Coronary artery (tissue), 2 donors: Measurements from ENCODE around the gene MAD1L1.

ENCODE experiments used
- DNase-seq: peaks from one replicate; pipeline ENCODE4 v3.0.0-alpha.2; 2017; ENCODE audit warnings: low spot score
- H3K27ac ChIP-seq, 2 donors: fragments of 200-600 bp; sonication (generic); one replicate each; pipeline ENCODE4 v1.5.1; 2016 to 2019
- H3K4me3 ChIP-seq: fragments of 200-600 bp; sonication (generic); 2 replicates; pipeline ENCODE4 v1.5.1; 2016; ENCODE audit warnings: mild to moderate bottlenecking, moderate library complexity
- CTCF ChIP-seq: fragments of 200-600 bp; sonication (generic); IDR thresholded peaks from one replicate; pipeline ENCODE4 v1.5.1; 2019; ENCODE audit warnings: antibody characterized with exemption

The MAD1L1 gene

GRCh38 chr7:2116448-2116810 lies 116.3 kb downstream of the MAD1L1 start:
- no peak overlapping the region for H3K4me3 ChIP-seq
- H3K27ac ChIP-seq: no peak overlapping the region
- TF ChIP-seq CTCF: no peak
- no peak for DNase-seq

- no peak for DNase-seq
- H3K27ac ChIP-seq: peak overlapping the region in 1 of 2 donors; percentile 11
- no peak for TF ChIP-seq CTCF
- no peak overlapping the region for H3K4me3 ChIP-seq
Observed at GRCh38 chr7:2115760-2116447, 116.8 kb downstream of the MAD1L1 start.

GRCh38 chr7:2114926-2115759 lies 117.6 kb downstream of the MAD1L1 start:
- H3K27ac ChIP-seq: no peak overlapping the region
- H3K4me3 ChIP-seq: no peak overlapping the region
- no peak for DNase-seq
- TF ChIP-seq CTCF: no peak

GRCh38 chr7:2114052-2114451 lies 118.7 kb downstream of the MAD1L1 start:
- no peak for TF ChIP-seq CTCF
- DNase-seq: no peak

GRCh38 chr7:2112261-2113198 lies 120.2 kb downstream of the MAD1L1 start:
- Histone ChIP-seq H3K27ac (no peak overlapping the region), H3K4me3 (no peak overlapping the region)
- DNase-seq: no peak
- TF ChIP-seq CTCF: no peak

More at GRCh38 chr7:2114052-2114451, 118.7 kb downstream of the MAD1L1 start:
- no peak overlapping the region for H3K4me3 ChIP-seq
- H3K27ac ChIP-seq: no peak overlapping the region

GRCh38 chr7:2111568-2111967 lies 121.2 kb downstream of the MAD1L1 start:
- H3K4me3 ChIP-seq: no peak overlapping the region
- TF ChIP-seq CTCF: no peak
- no peak overlapping the region for H3K27ac ChIP-seq
- DNase-seq: no peak
